SK-N-SH (cell line): ENCODE measurements around the gene ZNF646. TPM values are rescaled to one million over a fixed set of nuclear protein-coding genes. Genes with fewer than 3 reads are reported as not detected.

ENCODE experiments used
- CTCF ChIA-PET: fragments of 300-600, 350-600 bp; formaldehyde crosslinking; extraction: SDS; loops from one replicate; lab custom pipeline; 2021; lab: Yijun Ruan, JAX
- POLR2A ChIA-PET: fragments of 350-600 bp; sonication (Branson Sonifier 250); formaldehyde crosslinking; extraction: SDS; loops from one replicate; lab custom pipeline; 2020; ENCODE audit warnings: antibody characterized with exemption, inconsistent platforms; lab: Yijun Ruan, JAX
- DNase-seq: peaks from one replicate; pipeline ENCODE4 v3.0.0; 2012
- H2AFZ ChIP-seq: fragments of 200-600 bp; sonication (generic); 2 replicates; pipeline ENCODE4 v1.8.1; 2016; ENCODE audit warnings: antibody characterized with exemption, mild to moderate bottlenecking, low read depth
- H3F3A ChIP-seq: fragments of 200-600 bp; sonication (generic); replicated peaks from 2 replicates; pipeline ENCODE3; 2016; ENCODE audit warnings: antibody characterized with exemption, mild to moderate bottlenecking; ENCODE audit not compliant: insufficient read depth
- H3K27ac ChIP-seq, 2 experiments: fragments of 200-500 bp in 1 of 2; fragments of 200-600 bp in 1 of 2; sonication (Bioruptor generic) in 1 of 2; sonication (generic), shearing (Covaris generic) in 1 of 2; 2 replicates each; pipeline versions ENCODE4 v1.5.1 to v1.6.1; 2014 to 2016; ENCODE audit warnings: low read depth in 2 of 2, inconsistent platforms in 1 of 2, low read length in 1 of 2, mild to moderate bottlenecking in 1 of 2, mixed read lengths in 1 of 2
- H3K27me3 ChIP-seq: fragments of 200-600 bp; sonication (generic), shearing (Covaris generic); 2 replicates; pipeline ENCODE4 v1.6.1; 2016; ENCODE audit warnings: mixed run types; ENCODE audit not compliant: insufficient read depth
- H3K36me3 ChIP-seq, 2 experiments: fragments of 200-500 bp in 1 of 2; fragments of 200-600 bp in 1 of 2; sonication (Bioruptor generic) in 1 of 2; sonication (generic) in 1 of 2; replicated peaks in 1 of 2; 2 replicates each; pipeline versions ENCODE3 to v1.5.1; 2014 to 2016; ENCODE audit warnings: low read length in 1 of 2, mild to moderate bottlenecking in 1 of 2; ENCODE audit not compliant: insufficient read depth in 2 of 2, control insufficient read depth in 1 of 2
- H3K4me1 ChIP-seq, 2 experiments: fragments of 200-500 bp in 1 of 2; fragments of 200-600 bp in 1 of 2; sonication (Bioruptor generic) in 1 of 2; sonication (generic), shearing (Covaris generic) in 1 of 2; 2 replicates each; pipeline versions ENCODE4 v1.5.1 to v1.6.1; 2014 to 2016; ENCODE audit warnings: low read depth in 1 of 2, low read length in 1 of 2, mixed run types in 1 of 2; ENCODE audit not compliant: insufficient read depth in 2 of 2, control insufficient read depth in 1 of 2
- H3K4me2 ChIP-seq: fragments of 200-600 bp; sonication (generic), shearing (Covaris generic); 2 replicates; pipeline ENCODE4 v1.6.1; 2017; ENCODE audit warnings: mixed run types
- H3K4me3 ChIP-seq, 2 experiments: fragments of 200-500 bp in 1 of 2; fragments of 200-600 bp in 1 of 2; sonication (Bioruptor generic) in 1 of 2; sonication (generic), shearing (Covaris generic) in 1 of 2; 2 replicates each; pipeline versions ENCODE4 v1.5.1 to v1.8.1; 2014 to 2016; ENCODE audit warnings: low read depth in 2 of 2, inconsistent platforms in 1 of 2, low read length in 1 of 2, mild to moderate bottlenecking in 1 of 2, mixed read lengths in 1 of 2, moderate library complexity in 1 of 2
- H3K79me2 ChIP-seq: fragments of 200-600 bp; sonication (generic); 2 replicates; pipeline ENCODE4 v1.8.1; 2017; ENCODE audit warnings: mild to moderate bottlenecking; ENCODE audit not compliant: insufficient read depth
- H3K9ac ChIP-seq: fragments of 200-600 bp; sonication (generic); 2 replicates; pipeline ENCODE4 v1.6.1; 2017; ENCODE audit warnings: mixed run types
- H3K9me2 ChIP-seq: fragments of 200-600 bp; sonication (generic); 2 replicates; pipeline ENCODE4 v1.6.1; 2017; ENCODE audit warnings: mixed run types
- H3K9me3 ChIP-seq: fragments of 200-600 bp; sonication (generic); 2 replicates; pipeline ENCODE4 v1.6.1; 2017; ENCODE audit warnings: mixed run types, mild to moderate bottlenecking, moderate library complexity
- H4K20me1 ChIP-seq: fragments of 200-600 bp; sonication (generic); 2 replicates; pipeline ENCODE4 v1.6.1; 2017; ENCODE audit warnings: mild to moderate bottlenecking, mixed run types; ENCODE audit not compliant: insufficient read depth
- CHD2 ChIP-seq: fragments of 150-350 bp; IDR thresholded peaks from 2 replicates; pipeline ENCODE4 v1.6.1; 2018; ENCODE audit warnings: low read length; ENCODE audit not compliant: partially characterized antibody
- EZH2phosphoT487 ChIP-seq: fragments of 200-600 bp; sonication (generic); IDR thresholded peaks from 2 replicates; pipeline ENCODE4 v1.6.1; 2017; ENCODE audit warnings: low read depth, mixed run types, mild to moderate bottlenecking, antibody characterized with exemption, moderate library complexity, borderline replicate concordance
- FOXM1 ChIP-seq: IDR thresholded peaks from 2 replicates; pipeline ENCODE4 v1.4.0; 2012; ENCODE audit warnings: low read depth, mild to moderate bottlenecking
- GABPA ChIP-seq: IDR thresholded peaks from 2 replicates; pipeline ENCODE4 v1.4.0; 2012; ENCODE audit warnings: low read depth, mild to moderate bottlenecking
- JUND ChIP-seq: IDR thresholded peaks from 2 replicates; pipeline ENCODE4 v1.4.0; 2012
- MEF2A ChIP-seq: IDR thresholded peaks from 2 replicates; pipeline ENCODE4 v1.4.0; 2012; ENCODE audit warnings: low read depth, borderline replicate concordance
- MXI1 ChIP-seq: IDR thresholded peaks from 2 replicates; pipeline ENCODE4 v1.6.1; 2012; ENCODE audit warnings: mild to moderate bottlenecking, low read depth, low read length, improper control_type of control experiment
- NFIC ChIP-seq: IDR thresholded peaks from 2 replicates; pipeline ENCODE4 v1.4.0; 2012; ENCODE audit warnings: borderline replicate concordance
- NRF1 ChIP-seq: IDR thresholded peaks from 2 replicates; pipeline ENCODE4 v1.6.1; 2012; ENCODE audit warnings: low read depth, mild to moderate bottlenecking, low read length
- PBX3 ChIP-seq: IDR thresholded peaks from 2 replicates; pipeline ENCODE4; 2012
- RAD21 ChIP-seq: IDR thresholded peaks from 2 replicates; pipeline ENCODE4 v1.6.1; 2012; ENCODE audit warnings: mild to moderate bottlenecking, low read length
- RCOR1 ChIP-seq: fragments of 150-350 bp; IDR thresholded peaks from 2 replicates; pipeline ENCODE4 v1.6.1; 2017; ENCODE audit warnings: antibody characterized with exemption, low read length
- REST ChIP-seq: IDR thresholded peaks from 2 replicates; pipeline ENCODE4 v1.6.1; 2012; ENCODE audit warnings: mild to moderate bottlenecking, low read depth, low read length, moderate library complexity
- RXRA ChIP-seq: IDR thresholded peaks from 2 replicates; pipeline ENCODE4 v1.4.0; 2012; ENCODE audit warnings: low read depth, mild to moderate bottlenecking, borderline replicate concordance
- SIN3A ChIP-seq: IDR thresholded peaks from 2 replicates; pipeline ENCODE4 v1.6.1; 2012; ENCODE audit warnings: low read depth, mild to moderate bottlenecking, low read length, moderate library complexity, borderline replicate concordance
- SMC3 ChIP-seq: IDR thresholded peaks from 2 replicates; pipeline ENCODE4 v1.6.1; 2012; ENCODE audit warnings: low read depth, low read length, improper control_type of control experiment
- TAF1 ChIP-seq: IDR thresholded peaks from 2 replicates; pipeline ENCODE4 v1.6.1; 2012; ENCODE audit warnings: low read depth, mild to moderate bottlenecking, low read length, moderate library complexity, borderline replicate concordance
- TCF12 ChIP-seq: IDR thresholded peaks from 2 replicates; pipeline ENCODE4 v1.4.0; 2012
- YY1 ChIP-seq: IDR thresholded peaks from 2 replicates; pipeline ENCODE4 v1.4.0; 2012; ENCODE audit warnings: low read depth, mild to moderate bottlenecking
- WGBS: methylation state at CpG from one replicate; pipeline ENCODE4 v1.1.6; 2017; ENCODE audit warnings: low lambda C conversion rate; 5-methylcytosine and 5-hydroxymethylcytosine counted together
- polyA plus RNA-seq, 3 experiments: library from polyadenylated mRNA; depleted of rRNA; stranded (reverse); fragments of >200 nt; gene quantifications; 2 replicates each; pipeline ENCODE4 v1.2.3, GENCODE V29; 2012
- TF ChIP-seq, protein P1 (sequence below): IDR thresholded peaks from 2 replicates; pipeline ENCODE4 v1.4.0; 2012; ENCODE audit warnings: low read depth, borderline replicate concordance
- TF ChIP-seq, protein P2 (sequence below): IDR thresholded peaks from 2 replicates; pipeline ENCODE4 v1.4.0; 2012; ENCODE audit warnings: low read depth, borderline replicate concordance

Gene ZNF646
- polyA plus RNA-seq, 1 of the 3 experiments (the other 2 are of a cell fraction): 3.4 TPM

GRCh38 chr16:31042866-31043265, 31.4 kb upstream of the ZNF646 start (continued):
- no peak for TF ChIP-seq REST
- no peak for TF ChIP-seq TCF12

DNA sequence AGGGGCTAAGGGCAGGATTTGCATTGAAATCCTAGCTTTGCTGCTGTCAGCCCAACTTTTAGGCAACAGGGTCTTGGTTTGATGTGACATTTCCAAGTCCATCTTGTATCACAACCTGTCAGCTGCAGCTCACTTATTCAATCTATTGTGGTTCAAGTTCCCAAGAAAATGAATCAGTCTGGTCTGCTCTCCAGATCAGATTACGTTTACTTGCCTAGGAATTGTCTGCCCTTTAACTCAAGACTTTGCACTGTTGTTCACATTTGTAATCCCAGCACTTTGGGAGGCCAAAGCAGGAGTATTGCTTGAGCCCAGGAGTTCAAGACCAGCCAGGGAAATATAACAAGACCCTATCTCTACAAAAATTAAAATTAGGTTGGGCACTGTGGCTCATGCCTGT, 30.9 kb upstream of the ZNF646 start:
- H3K79me2 ChIP-seq: no peaks in the 10 kb centered on the region
- no peak overlapping the region for H3K4me3 ChIP-seq
- WGBS: 94% methylated on average over 1 of the region's 1 CpG
- CTCF ChIA-PET: no interaction called here
- H3K27ac ChIP-seq: no peak overlapping the region
- no peaks in the 10 kb centered on the region for H3K9me2 ChIP-seq
- no peak overlapping the region for H3K9ac ChIP-seq
- H3K4me2 ChIP-seq: no peak overlapping the region
- TF ChIP-seq REST: no peak
- no peak for TF ChIP-seq SIN3A
- no peak for TF ChIP-seq RCOR1
- TF ChIP-seq SMC3: no peak
- TF ChIP-seq PBX3: no peak
- TF ChIP-seq FOXM1: no peak
- no peak for TF ChIP-seq YY1
- no peak for TF ChIP-seq GABPA
- no peak for TF ChIP-seq RXRA
- TF ChIP-seq NRF1: no peak
- no peak for TF ChIP-seq EZH2phosphoT487
- no peak for TF ChIP-seq TAF1
- no peak for TF ChIP-seq CHD2
- TF ChIP-seq RAD21: no peak
- no peak for TF ChIP-seq MXI1
- TF ChIP-seq NFIC: no peak
- no peak for TF ChIP-seq JUND
- TF ChIP-seq, protein P1, sequence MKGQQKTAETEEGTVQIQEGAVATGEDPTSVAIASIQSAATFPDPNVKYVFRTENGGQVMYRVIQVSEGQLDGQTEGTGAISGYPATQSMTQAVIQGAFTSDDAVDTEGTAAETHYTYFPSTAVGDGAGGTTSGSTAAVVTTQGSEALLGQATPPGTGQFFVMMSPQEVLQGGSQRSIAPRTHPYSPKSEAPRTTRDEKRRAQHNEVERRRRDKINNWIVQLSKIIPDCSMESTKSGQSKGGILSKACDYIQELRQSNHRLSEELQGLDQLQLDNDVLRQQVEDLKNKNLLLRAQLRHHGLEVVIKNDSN: no peak
- TF ChIP-seq, protein P2, sequence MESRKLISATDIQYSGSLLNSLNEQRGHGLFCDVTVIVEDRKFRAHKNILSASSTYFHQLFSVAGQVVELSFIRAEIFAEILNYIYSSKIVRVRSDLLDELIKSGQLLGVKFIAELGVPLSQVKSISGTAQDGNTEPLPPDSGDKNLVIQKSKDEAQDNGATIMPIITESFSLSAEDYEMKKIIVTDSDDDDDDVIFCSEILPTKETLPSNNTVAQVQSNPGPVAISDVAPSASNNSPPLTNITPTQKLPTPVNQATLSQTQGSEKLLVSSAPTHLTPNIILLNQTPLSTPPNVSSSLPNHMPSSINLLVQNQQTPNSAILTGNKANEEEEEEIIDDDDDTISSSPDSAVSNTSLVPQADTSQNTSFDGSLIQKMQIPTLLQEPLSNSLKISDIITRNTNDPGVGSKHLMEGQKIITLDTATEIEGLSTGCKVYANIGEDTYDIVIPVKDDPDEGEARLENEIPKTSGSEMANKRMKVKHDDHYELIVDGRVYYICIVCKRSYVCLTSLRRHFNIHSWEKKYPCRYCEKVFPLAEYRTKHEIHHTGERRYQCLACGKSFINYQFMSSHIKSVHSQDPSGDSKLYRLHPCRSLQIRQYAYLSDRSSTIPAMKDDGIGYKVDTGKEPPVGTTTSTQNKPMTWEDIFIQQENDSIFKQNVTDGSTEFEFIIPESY: no peak
- no peak for TF ChIP-seq MEF2A
- peaks cover 4% of the 10 kb centered on the region for H3F3A ChIP-seq
- H3K27me3 ChIP-seq: no peaks in the 10 kb centered on the region
- H3K36me3 ChIP-seq: peaks cover 22 to 23% of the 10 kb centered on the region in 2 experiments
- POLR2A ChIA-PET: no interaction called here
- no peaks in the 10 kb centered on the region for H3K4me1 ChIP-seq
- no peaks in the 10 kb centered on the region for H4K20me1 ChIP-seq
- no peak for DNase-seq
- no peak overlapping the region for H2AFZ ChIP-seq
- no peaks in the 10 kb centered on the region for H3K9me3 ChIP-seq
